Left renal cortex interstitium (tissue), 4 donors: ENCODE results near the gene TMEM259. TPM values are rescaled to one million over a fixed set of nuclear protein-coding genes. Genes with fewer than 3 reads are reported as not detected.
A peak's percentile ranks its signal among the peaks of the same experiment; 100 is the strongest.

ENCODE experiments used
- DNase-seq, 4 donors: peaks; one replicate each; pipeline ENCODE4 v3.0.0-alpha.2; 2013; ENCODE audit warnings: low read depth in 4 of 4, low spot score in 2 of 4, missing footprints in 1 of 4
- polyA plus RNA-seq, 4 donors: library from polyadenylated mRNA; unstranded; fragments of 120-200 nt; gene quantifications; one replicate each; pipeline ENCODE4 v1.2.1, GENCODE V29; 2013; ENCODE audit not compliant: insufficient read length in 4 of 4

The TMEM259 gene
- polyA plus RNA-seq, 4 donors = 98.0 to 154 (median 130) TPM

- DNase-seq = no peak
Observed at GRCh38 chr19:990746-991145, 30.2 kb downstream of the TMEM259 start.

- no peak for DNase-seq
Observed at GRCh38 chr19:990119-990571, 30.8 kb downstream of the TMEM259 start.

DNA sequence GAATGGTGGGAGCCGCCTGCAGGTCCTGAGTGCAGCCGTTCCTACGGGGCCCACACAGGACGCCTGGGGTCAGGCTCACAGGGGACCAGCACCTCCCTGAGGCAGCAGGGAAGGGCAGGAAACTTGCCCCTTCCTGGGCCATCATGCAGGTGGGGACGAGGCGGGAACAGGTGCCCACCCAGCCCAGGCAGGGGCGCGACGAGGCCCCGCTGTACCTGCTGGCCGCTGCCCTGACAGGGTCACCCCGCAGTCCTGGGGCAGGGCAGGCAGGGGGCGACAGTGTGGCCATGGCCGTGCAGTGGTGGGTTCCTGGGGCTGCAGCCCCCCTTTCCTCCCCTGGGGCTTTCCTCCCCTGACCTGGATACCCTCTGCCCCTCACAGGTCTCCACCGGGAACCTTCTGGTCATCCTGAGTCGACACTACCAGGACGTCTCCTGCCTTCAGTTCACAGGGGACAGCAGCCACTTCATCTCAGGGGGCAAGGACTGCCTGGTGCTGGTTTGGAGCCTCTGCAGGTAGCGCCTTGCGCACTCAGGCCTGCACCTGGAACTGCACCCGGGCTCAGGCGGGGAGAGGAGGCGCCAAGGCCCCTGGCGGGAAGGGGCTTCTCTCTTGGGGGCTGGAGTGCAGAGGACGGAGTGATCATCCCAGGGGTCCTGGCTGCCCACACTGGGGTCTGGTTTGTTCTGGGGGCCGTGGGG, 31.4 kb downstream of the TMEM259 start:
- DNase-seq = no peak

DNA sequence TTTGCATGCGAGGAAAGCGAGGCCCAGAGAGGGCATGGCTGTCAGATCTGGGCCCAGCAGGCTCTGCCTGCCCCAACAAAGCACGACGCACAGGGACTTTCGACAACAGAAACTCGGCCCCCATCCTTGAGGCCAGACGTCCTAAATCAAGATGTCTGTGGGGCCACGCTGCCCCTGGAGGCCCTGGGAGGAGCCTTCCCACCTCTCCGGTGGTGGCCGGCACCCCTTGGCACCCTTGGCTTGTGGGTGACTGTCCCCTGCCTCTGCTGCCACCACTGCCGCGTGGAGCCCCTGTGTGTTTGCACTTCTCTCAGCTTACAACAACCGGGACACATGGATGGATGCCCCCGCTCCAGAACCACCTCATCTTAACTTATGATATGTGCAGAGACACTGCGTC, 32.4 kb downstream of the TMEM259 start:
- no peak for DNase-seq

DNA sequence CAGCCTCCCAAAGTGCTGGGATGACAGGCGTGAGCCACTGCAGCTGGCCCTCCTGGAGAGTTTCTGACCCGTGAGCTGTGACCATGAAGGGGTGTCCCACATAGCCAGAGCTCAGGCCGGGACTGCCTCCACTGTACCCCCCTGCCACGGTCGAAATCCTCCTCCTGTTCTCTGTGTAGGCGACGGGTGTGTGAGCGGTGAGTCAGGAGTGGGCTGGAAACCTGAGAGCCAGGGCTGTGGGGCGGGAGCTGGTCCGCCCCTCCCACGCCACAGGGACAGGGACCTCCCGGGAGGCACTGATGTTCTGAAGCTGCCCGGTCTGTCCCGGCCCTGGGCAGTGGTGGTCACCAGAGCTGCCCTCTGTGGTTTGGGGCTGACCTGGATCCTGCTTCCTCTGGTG, 32.8 kb downstream of the TMEM259 start:
- DNase-seq = no peak

DNA sequence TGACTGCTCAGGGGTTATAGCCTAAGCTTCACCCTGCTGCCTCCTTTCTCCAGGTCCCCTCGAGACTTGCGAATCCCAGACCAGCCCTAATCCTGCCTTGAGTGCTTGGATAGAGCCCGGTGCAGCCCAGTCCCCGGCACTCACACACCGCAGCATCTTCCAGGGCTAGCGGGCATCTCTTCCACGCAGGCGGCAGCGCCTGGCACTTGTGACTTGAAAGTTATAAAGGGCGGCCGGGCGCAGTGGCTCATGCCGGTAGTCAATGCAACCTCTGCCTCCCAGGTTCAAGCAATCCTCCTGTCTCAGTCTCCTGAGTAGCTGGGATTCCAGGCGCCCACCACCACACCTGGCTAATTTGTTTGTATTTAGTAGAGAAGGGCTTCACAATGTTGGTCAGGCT, 34.8 kb downstream of the TMEM259 start:
- DNase-seq = no peak

- peak in 3 of 4 donors; percentile 72 to 88 (median 79) for DNase-seq
Observed at GRCh38 chr19:984165-984967, 36.6 kb downstream of the TMEM259 start, which contains the start of gene WDR18. Gene WDR18, plus strand, starts transcription at chr19:984345. Its CDS starts 9 bp downstream, at chr19:984354.

GRCh38 chr19:982567-983170, 38.3 kb downstream of the TMEM259 start:
- DNase-seq = no peak

DNA sequence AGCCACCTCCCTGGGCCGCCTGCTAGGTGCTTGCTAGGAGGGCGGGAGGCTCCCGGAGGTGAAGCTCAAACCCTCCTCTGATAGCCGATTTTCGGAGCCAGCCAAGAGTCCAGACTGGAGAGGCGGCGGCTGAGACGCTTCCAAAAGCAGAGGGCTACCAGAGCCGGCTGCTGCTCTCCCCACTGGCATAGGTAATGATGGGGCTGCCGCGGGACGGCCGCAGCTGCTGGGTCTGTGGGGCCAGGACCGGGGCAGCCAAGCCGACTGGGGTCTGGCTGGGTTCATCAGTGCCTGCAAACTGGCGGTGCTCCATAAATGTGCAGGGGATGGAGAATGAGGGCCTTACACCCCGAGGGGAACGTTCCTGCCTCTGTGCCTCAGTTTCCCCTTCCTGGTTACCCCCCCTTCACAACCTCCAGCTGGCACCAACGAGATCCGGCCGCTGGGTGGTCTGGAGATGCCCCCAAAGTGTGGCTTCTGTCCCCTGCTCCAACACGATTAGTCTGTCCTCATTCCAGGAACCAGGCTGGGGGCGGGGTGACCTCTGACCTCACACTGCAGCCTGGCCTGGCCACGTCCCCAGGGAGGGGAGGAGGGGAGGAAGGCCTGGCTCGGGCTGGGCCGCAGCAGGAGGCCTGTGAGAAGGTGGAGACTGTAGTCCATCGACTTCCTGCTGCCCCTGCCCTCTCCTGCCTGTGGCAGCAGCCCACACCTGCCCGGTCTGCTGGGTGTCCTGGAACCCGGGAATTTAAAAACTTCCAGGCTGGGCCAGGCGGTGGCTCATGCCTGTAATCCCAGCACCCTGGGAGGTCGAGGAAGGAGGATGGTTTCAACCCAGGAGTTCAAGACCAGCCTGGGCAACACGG, 40.6 kb downstream of the TMEM259 start:
- no peak for DNase-seq

DNA sequence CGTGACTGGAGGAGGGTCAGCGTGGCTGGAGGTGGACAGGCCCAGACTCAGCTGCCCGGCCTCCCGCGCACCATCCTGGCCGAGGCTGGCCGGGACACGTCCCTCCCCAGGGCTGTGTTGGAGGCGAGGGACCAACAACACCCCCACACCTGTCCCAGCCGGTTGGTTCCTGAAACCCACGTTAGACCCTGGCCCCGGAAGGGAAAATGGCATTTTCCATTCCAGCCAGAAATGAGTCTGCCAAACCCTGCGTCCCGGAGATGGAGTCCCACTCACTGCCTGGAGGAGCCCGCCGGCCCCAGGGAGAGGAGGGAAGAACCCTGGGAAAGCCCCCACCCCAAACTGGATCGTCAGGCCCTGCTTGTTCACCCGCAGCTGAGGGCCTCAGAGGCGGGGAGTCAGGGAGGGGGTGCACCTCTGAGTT, 41.6 kb downstream of the TMEM259 start:
- no peak for DNase-seq

DNA sequence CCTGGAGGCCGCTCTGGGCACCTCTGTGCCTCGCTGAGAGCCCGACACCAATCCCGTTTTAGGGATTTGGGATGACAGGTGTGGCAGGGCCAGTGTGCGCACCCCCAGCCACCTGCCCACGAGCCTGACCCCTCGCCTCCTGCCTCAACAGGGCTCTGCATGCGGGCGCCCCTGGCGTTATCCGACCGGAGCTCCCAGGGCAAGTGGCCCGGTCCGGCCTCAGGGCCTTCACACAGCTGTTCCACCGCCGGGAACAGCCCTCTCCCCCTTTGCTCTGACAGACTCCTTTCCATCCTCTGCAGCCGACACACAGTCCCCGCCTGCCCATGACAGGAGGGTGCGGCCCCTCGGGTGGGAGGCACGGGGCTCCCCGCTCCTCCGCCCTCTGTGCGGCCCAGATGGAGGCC, 43.9 kb downstream of the TMEM259 start:
- no peak for DNase-seq

DNA sequence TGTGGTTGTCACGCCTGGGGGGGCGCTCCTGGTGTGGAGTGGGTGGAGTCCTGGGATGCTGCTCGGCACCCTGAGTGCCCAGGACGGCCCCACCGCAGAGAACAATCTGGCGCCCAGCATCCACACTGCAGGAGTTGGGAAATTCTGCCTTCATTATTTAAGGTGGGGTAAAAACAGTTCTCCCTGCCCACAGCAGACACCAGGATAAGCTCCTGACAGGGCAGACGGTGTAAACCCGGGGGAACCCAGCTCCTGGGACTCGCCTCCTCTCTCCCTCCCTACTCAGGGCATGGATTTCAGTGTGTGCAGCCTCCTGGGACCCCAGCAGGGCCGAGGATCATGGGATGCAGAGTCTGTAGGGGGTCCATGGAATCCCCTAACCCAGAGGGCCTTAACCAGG, 44.4 kb downstream of the TMEM259 start:
- no peak for DNase-seq

- DNase-seq = no peak
Observed at GRCh38 chr19:974564-975257, 46.2 kb downstream of the TMEM259 start.

DNA sequence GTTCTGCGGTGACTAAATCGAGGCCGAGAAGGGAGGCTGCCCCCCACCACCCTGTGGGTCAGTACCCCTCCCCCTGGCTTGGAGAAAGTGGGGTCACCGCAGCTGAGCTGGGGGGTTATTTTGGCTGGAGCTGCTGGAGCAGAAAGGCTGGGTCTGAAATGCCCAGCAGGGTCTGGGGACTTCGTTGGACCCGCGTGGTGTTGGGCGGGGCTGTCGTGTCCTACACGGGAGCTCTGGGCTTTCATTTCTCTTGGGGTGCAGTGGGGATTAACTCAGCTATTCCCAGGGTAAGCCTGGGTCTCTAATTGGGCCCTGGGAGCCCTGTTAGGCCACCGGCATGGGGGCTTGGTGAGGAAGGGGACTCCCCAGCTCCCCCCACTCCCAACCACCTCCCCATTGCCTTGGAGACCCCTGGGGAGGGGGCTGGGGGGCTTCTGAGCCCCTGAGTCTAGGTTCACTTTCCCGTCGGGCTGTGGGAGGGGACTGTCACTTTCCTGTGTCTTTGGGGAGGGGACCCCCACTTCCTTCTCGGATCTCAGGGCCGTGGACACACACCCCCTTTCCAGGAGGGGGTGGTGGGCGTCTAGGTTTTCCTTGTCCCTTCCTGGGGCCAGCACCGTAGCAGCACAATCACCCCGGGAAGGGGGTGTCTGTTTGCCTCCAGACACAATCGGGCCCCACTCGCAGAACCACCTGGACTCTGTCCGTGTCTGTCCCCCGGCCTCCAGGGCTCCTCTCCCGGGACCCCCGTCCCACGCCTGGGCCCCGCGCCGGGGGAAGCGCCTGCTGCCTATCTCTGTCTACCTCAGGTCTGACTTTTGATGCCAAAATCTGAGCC, 47.0 kb downstream of the TMEM259 start:
- DNase-seq = no peak

DNA sequence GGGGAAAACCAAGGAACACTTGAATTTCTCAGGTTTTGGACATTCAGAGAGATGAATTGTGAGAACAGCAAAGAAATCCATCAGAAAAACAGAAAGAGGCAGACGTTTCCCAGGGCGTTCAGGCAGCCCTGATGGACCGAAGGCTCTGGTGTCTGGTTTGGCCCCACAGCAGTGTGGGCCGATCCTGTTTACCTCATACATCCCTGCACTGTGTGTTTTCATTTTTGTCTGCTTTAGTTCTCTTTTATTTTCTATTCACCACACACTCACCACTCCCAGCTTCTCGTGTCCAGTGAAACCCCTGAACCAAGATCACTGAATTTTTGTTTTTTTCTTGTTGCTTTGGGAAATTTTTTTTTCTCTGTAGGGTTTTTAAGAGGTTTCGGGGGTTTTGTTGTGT, 48.6 kb downstream of the TMEM259 start:
- no peak for DNase-seq

GRCh38 chr19:971795-972194, 49.1 kb downstream of the TMEM259 start:
- no peak for DNase-seq

GRCh38 chr19:970695-971094, 50.2 kb downstream of the TMEM259 start:
- DNase-seq = no peak

GRCh38 chr19:966485-967088, 54.3 kb downstream of the TMEM259 start:
- DNase-seq = no peak
